CD4-positive, alpha-beta T cell treated with Interleukin-1 beta for 1 hour (primary cell): Measurements from ENCODE around the gene UBR3.
"Not testable (repeated sequence)": the region's sequence is repeated elsewhere in the genome, so short reads cannot be mapped to it uniquely, and the experiment has no call there.

Experiments used
- DNase-seq, 2 donors: peaks; one replicate each; pipeline ENCODE4 v3.0.0-alpha.2; 2020 to 2022

UBR3 gene

DNA sequence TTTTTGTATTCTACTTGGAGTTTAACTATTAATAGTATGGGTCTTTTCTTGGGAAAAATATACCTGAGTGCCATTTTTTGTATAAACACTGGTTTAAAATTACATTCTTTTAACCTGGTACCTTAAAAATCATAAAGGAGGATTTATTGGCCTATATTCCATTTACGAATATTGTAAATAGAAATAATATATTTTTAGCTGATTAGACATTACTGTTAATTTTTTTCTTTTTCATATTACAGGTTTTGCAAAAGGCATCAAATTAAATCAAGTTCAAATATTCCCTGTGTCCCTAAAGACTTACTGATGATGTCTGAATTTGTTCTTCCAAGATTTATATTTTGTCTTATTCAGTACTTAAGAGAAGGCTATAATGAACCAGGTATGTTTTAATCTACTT lies 44.7 kb downstream of the UBR3 start:
- DNase-seq: no peak

DNA sequence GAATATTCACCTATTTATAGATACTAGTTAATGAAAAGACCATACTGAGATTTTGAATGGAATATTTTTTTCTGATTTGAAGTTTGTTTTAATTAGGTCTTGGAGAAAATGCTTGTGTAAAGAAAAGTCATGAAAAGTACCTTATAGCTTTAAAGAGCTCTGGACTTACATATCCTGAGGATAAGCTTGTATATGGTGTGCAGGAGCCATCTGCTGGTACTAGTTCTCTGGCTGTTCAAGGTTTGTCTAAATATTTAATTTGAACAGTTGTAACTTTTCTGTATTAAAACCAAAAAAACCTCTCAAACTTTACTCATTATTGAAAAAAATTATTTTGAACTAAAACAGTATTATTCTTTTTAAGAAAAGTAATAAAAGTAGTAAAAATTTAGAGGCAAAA lies 50.1 kb downstream of the UBR3 start:
- DNase-seq: no peak

DNA sequence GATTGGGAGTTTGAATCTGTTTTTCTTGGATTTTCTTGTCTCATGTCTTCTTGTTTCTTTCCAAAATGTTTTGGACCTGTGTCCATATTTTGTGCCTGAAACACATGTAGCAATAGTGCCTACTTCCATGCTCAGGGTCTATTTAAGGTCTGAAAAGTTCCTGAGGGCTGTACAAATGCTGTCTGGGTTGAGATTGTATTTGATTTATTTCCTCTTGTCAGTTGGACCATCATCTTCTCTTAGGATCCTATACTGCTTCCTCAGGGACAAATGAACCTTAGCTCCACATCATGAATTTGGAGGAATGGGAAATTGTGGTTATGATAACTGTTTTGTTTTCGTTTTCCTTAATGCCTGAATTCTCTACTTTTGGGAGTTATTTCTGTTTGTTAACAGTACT lies 59.9 kb downstream of the UBR3 start:
- DNase-seq: no peak

GRCh38 chr2:169891593-169892298 lies 64.5 kb downstream of the UBR3 start:
- DNase-seq: no peak

GRCh38 chr2:169892951-169893350 lies 65.7 kb downstream of the UBR3 start:
- DNase-seq: no peak

- DNase-seq: no peak
Observed at GRCh38 chr2:169895294-169895985, 68.2 kb downstream of the UBR3 start.

DNA sequence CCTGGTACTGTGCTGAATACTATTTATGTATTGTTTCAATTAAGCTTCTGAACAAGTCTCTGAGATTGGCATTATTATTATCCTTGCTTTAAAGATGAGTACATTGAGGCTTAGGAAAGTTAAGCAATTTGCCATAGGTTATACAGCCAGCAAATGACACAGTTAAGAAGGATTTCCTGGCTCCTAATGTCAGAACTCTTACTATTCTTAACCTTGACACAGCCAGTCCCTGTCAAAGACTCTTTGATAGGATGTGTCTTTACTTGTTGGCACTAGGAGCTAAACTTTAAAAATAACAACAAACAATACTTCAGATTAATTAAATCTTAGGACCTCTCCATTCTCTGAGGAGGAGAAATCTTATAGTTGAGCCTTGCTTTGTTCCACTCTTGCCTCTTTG lies 70.6 kb downstream of the UBR3 start:
- no peak for DNase-seq

DNA sequence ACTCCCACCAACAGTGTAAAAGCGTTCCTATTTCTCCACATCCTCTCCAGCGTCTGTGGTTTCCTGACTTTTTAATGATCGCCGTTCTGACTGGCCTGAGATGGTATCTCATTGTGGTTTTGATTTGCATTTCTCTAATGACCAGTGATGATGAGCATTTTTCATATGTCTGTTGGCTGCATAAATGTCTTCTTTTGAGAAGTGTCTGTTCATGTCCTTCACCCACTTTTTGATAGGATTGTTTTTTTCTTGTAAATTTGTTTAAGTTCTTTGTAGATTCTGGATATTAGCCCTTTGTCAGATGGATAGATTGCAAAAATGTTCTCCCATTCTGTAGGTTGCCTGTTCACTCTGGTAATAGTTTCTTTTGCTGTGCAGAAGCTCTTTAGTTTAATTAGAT lies 72.8 kb downstream of the UBR3 start:
- DNase-seq: not testable (repeated sequence)

- no peak for DNase-seq
Observed at GRCh38 chr2:169900686-169901085, 73.4 kb downstream of the UBR3 start.

- no peak for DNase-seq
Observed at GRCh38 chr2:169906731-169907130, 79.5 kb downstream of the UBR3 start.

DNA sequence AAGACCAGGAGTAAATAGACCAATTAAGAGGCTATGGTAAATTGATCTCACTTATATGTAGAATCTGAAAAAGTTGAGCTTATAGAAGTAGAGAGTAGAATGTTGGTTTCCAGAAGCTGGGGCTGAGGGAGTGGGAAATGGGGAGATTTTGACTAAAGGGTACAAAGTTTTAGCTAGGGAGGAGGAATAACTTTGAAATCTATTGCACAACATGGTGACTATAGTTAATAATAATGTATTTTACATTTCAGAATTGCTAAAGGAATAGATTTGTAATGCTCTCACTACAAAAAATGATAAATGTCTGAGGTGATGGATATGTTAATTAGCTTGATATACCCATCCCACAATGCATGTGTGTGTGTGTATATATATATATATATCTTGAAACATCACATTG lies 82.1 kb downstream of the UBR3 start:
- no peak for DNase-seq

DNA sequence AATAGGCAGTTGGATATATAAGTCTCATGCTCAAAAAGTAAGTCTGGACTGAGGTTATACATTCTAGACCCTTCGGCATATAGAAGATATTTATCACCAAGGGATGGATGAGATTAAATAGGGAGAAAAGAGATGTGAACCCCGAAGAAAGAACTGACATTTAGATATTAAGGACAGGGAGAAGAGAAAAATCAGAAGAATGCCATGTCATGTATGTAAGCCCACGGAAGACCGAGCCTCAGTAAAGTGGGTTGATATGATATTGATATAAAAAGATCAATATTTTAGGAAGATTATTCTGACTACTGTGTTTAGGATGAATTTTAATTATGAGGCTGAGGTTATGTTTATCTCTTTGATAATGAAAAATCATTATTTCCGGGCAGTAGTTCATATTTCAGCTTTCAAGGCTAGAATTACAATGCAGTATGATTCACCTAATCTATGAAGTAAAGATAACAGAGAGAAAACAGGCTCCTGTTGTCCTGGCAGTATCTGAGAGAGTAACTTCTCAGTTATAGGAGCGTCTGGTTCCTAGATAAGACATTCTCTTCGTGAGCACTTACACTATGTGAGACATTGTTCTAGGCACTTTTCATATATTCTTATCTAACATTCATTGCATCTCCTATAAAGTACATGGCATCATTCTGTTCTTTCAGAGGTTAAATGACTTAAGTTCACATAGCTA lies 83.0 kb downstream of the UBR3 start:
- DNase-seq: no peak

DNA sequence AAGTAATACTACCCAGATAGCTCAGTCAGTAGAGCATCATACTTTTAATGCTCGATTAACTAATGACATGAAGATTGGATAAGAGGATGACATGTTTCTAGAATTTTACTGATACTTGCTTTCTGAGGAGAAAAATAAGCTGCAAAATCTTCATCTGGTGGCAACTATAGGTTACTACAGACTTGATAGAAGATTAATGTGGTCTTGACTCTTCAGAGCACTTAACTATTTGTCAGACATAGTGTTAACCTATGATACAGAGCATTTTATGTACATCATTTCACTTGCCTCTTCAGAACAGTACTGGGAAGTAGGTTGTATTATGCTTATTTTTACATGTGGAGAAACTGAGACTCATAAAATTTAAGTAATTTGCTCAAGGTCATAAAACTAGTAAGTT lies 83.9 kb downstream of the UBR3 start:
- DNase-seq: no peak

- DNase-seq: no peak
Observed at GRCh38 chr2:169916623-169917022, 89.4 kb downstream of the UBR3 start.

DNA sequence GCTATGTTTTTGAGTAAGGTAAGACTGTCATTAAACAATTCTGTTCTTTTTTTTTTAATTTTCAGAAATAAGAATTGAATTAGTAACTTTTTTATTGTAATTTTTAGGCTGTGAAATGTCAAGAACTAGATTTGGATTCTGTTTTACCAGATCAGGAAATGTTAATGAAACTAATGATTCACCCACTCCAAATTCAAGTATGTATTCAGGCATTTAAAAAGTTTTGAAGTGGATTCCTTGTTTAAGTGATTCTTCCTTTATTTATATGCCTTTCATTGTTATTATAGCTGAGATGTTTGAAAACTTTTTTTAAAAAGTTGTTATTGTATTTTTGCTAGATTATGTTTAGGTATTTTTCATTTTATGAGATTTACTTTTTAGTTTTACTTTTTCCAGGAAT lies 96.7 kb downstream of the UBR3 start:
- DNase-seq: no peak

- no peak for DNase-seq
Observed at GRCh38 chr2:169925968-169926367, 98.7 kb downstream of the UBR3 start.

GRCh38 chr2:169928463-169928864 lies 101.2 kb downstream of the UBR3 start:
- peak in 1 of 2 donors; percentile 52 for DNase-seq

GRCh38 chr2:169933124-169933711 lies 106.0 kb downstream of the UBR3 start:
- no peak for DNase-seq

- DNase-seq: not testable (repeated sequence)
Observed at GRCh38 chr2:169936652-169937051, 109.4 kb downstream of the UBR3 start.

DNA sequence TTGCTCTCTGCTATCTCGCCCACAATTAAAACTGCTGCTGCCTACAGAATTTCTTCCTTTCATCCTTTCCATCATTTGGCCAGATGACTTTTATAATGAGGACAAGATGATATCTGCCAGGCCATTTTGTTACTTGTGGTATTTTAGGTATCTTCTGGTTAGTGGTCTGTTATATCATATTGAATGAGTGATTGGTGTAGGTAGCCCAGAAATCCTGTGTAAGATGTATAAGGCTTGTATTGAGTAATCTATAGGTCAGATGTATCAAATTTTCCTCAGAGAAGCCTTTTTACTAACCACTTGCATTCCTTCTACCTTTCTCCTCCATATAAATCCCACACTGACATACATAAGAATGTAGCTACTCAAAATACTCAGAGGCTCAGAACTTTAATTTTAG lies 118.3 kb downstream of the UBR3 start:
- DNase-seq: no peak

DNA sequence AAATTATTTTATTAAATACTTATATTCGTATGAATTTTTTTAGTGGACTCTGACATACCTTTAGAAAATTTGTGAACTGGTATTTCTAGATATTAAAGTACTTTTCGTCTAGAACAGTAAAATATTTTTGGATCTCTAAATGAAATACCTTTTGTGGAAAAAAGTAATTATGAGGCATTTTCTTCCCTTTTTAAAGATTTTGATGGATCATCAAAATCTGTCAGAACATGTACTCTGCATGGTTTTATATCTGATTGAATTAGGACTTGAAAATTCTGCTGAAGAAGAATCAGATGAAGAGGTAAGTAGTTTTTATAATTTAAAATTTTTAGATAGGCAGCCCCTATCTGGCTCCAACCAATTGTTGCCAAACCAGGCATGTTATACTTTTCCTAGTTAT lies 118.8 kb downstream of the UBR3 start:
- no peak for DNase-seq

- DNase-seq: no peak
Observed at GRCh38 chr2:169946546-169946945, 119.3 kb downstream of the UBR3 start.

- no peak for DNase-seq
Observed at GRCh38 chr2:169955940-169956339, 128.7 kb downstream of the UBR3 start.

DNA sequence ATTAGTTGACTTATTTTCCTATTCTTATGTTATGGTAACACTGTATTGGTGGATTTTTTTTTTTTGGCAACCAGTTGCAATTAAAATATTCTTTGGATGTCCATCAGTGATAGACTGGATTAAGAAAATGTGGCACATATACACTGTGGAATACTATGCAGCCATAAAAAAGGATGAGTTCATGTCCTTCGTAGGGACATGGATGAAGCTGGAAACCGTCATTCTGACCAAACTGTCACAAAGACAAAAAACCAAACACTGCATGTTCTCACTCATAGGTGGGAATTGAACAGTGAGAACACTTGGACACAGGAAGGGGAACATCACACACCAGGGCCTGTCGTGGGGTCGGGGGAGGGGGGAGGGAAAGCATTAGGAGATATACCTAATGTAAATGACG lies 130.0 kb downstream of the UBR3 start:
- not testable (repeated sequence) for DNase-seq
